ENCODE measurements around the gene ITSN1. TPM values are rescaled to one million over a fixed set of nuclear protein-coding genes. Genes with fewer than 3 reads are reported as not detected.

The ITSN1 gene
- total and polyA plus RNA-seq, 7 donors = 10.8 to 45.4 (median 35.7) TPM

DNA sequence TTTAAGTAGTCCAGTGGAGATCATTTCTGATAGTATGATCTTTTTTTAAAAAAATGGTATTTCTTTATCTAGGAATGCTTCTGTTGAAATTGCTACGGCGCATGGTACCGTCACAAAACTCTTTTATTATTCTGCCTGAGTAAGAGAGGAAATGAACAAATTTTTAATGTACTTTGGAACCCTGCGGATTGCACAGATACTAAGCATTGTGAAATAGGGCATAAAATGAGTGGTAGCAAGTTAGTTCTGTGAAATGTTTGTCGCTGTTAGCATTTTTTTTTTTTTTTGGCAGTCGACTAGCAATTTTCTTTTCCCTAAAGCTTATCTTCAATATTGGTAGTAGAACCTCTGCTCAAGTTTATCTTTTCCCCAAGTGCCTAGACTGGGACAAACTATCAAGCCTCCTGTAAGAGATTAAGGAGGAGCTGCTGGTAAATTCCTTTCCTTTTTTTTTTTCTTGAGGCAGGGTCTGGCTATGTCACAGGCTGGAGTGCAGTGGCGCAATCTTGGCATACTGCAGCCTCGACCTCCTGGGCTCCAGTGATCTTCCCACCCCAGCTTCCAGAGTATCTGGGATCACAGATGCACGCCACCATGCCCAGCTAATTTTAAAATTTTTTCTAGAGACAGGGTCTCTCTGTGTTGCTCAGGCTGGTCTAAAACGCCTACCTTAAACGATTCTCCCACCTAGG, 2.2 kb downstream of the ITSN1 start:
- no peaks in the 10 kb centered on the region for H3K9me3 ChIP-seq
- peak; percentile 65 for DNase-seq
- H3K27me3 ChIP-seq = no peaks in the 10 kb centered on the region
- H3K4me1 ChIP-seq = peaks cover 0 to 37% (median 29%) of the 10 kb centered on the region in 4 donors
- H3K36me3 ChIP-seq = no peaks in the 10 kb centered on the region
- peak overlapping the region; percentile 94 to 97 (median 96) for H3K27ac ChIP-seq
- WGBS, 2 donors = 45 to 68% methylated on average over 11 of the region's 11 CpGs
- intact Hi-C loops (cut with DNase I) = loop anchor here (5.0 to 10.0 kb wide), 3 partner anchors 167 to 430 kb away; partner anchors contain the start of genes MRPS6, SLC5A3 and TMEM50B
- peak overlapping the region in 1 of 4 donors; percentile 85 for H3K4me3 ChIP-seq
- TF ChIP-seq, protein P1, sequence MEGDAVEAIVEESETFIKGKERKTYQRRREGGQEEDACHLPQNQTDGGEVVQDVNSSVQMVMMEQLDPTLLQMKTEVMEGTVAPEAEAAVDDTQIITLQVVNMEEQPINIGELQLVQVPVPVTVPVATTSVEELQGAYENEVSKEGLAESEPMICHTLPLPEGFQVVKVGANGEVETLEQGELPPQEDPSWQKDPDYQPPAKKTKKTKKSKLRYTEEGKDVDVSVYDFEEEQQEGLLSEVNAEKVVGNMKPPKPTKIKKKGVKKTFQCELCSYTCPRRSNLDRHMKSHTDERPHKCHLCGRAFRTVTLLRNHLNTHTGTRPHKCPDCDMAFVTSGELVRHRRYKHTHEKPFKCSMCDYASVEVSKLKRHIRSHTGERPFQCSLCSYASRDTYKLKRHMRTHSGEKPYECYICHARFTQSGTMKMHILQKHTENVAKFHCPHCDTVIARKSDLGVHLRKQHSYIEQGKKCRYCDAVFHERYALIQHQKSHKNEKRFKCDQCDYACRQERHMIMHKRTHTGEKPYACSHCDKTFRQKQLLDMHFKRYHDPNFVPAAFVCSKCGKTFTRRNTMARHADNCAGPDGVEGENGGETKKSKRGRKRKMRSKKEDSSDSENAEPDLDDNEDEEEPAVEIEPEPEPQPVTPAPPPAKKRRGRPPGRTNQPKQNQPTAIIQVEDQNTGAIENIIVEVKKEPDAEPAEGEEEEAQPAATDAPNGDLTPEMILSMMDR (IDR thresholded peaks at IDR 0.05) = no peak
- TF ChIP-seq EP300 (IDR thresholded peaks at IDR 0.05) = no peak
- TF ChIP-seq POLR2AphosphoS5 (IDR thresholded peaks at IDR 0.05) = peak in 2 of 4 donors; percentile 19

DNA sequence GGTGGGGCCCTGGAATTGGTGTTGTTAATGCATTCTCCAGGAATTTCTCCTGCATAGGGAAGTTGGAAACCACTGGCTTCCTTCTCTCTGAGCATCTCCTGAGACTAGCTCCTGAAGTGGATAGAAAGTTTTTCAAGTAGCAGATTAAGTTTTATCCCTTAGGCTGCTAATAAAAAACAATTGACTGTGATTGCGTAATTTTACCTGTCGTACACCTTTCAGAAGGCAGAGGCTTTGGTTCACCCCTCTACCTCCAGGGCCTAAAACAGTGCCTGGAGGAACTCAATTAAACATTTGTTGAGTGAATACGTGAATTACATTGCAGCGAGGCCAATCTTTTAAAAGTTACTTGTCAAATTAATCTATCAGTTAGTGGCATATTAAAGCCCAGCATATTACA, 3.4 kb downstream of the ITSN1 start:
- intact Hi-C loops (cut with DNase I) = loop anchor here (10.0 kb wide), 1 partner anchor 429 kb away; the partner anchor contains the start of genes MRPS6 and SLC5A3
- Histone ChIP-seq H3K27ac (no peak overlapping the region), H3K4me1 (peaks cover 0 to 36% (median 24%) of the 10 kb centered on the region in 4 donors), H3K9me3 (no peaks in the 10 kb centered on the region), H3K36me3 (no peaks in the 10 kb centered on the region), H3K27me3 (no peaks in the 10 kb centered on the region), H3K4me3 (no peak overlapping the region)
- TF ChIP-seq POLR2A (IDR thresholded peaks at IDR 0.05) (no peak), EP300 (IDR thresholded peaks at IDR 0.05) (no peak), POLR2AphosphoS5 (IDR thresholded peaks at IDR 0.05) (no peak)
- TF ChIP-seq, protein P1 (IDR thresholded peaks at IDR 0.05) = no peak
- DNase-seq = no peak
- 86 to 92% methylated on average over 4 of the region's 4 CpGs for WGBS, 2 donors

DNA sequence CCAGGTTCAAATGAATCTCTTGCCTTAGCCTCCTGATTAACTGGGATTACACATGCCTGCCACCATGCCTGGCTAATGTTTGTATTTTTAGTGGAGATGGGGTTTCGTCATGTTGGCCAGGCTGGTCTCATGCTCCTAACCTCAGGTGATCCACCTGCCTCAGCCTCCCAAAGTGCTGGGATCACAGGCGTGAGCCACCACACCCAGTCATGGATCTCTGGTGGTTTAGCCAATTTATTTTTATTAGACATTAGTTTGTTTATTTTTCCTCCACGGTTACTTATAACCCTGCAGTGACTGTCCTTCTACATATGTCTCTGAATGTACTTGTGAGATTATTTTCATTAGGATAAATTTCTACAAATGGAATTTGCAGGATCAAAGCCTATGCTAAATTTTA, 5.3 kb downstream of the ITSN1 start:
- TF ChIP-seq POLR2AphosphoS5 (IDR thresholded peaks at IDR 0.05) (no peak), POLR2A (IDR thresholded peaks at IDR 0.05) (no peak)
- 69 to 86% methylated on average over 3 of the region's 3 CpGs for WGBS, 2 donors
- no peaks in the 10 kb centered on the region for H3K9me3 ChIP-seq
- no peak overlapping the region for H3K4me3 ChIP-seq
- no peaks in the 10 kb centered on the region for H3K27me3 ChIP-seq
- no peaks in the 10 kb centered on the region for H3K36me3 ChIP-seq
- no peak for DNase-seq
- intact Hi-C loops (cut with DNase I) = loop anchor here (10.0 kb wide), 1 partner anchor 427 kb away; the partner anchor contains the start of genes MRPS6 and SLC5A3
- no peak overlapping the region for H3K27ac ChIP-seq
- H3K4me1 ChIP-seq = peaks cover 0 to 41% (median 27%) of the 10 kb centered on the region in 4 donors

DNA sequence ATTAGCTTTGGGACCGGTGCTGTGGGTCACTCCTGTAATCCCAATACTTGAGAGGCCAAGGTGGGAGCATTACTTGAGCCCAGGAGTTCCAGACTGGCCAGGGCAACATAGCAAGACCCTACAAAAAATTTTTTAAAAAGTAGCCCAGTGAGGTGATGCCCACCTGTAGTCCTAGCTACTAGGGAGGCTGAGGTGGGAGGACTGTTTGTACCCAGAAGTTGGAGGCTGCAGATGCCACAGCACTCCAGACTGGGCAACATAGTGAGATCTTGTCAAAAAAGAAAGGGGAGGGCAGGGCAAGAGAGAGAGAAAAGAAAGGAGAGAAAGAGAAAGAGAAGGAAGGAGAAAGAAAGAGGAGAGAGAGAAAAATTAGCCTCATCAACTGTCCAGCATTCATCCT, 6.3 kb downstream of the ITSN1 start:
- intact Hi-C loops (cut with DNase I) = loop anchor here (10.0 kb wide), 1 partner anchor 426 kb away; the partner anchor contains the start of genes MRPS6 and SLC5A3
- Histone ChIP-seq H3K27ac (no peak overlapping the region), H3K4me1 (peaks cover 0 to 41% (median 27%) of the 10 kb centered on the region in 4 donors), H3K4me3 (no peak overlapping the region), H3K36me3 (no peaks in the 10 kb centered on the region), H3K9me3 (no peaks in the 10 kb centered on the region), H3K27me3 (no peaks in the 10 kb centered on the region)
- peak; percentile 4 for DNase-seq
- TF ChIP-seq EP300 (IDR thresholded peaks at IDR 0.05) (no peak), POLR2AphosphoS5 (IDR thresholded peaks at IDR 0.05) (no peak), POLR2A (IDR thresholded peaks at IDR 0.05) (no peak)
- TF ChIP-seq, protein P1 (IDR thresholded peaks at IDR 0.05) = no peak
- 97 to 98% methylated on average over 1 of the region's 1 CpG for WGBS, 2 donors

DNA sequence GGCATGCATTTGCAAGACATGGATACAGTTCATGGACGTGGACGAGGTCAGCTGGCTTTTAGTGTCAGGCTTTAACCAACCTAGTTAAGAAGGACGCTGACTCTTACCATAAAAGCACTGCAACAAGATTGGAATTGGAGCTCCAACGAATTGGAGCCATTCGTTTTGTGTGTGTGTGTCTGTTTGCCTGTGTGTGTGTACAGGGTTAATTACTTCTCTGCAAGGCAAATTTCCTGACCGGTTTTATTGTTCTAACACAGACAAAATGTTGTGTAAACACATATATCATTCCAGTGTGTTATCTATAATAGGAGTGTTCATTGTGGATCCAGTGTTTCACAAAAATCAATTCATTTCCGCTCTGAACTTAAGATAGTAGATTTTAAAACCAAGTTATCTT, 7.9 kb downstream of the ITSN1 start:
- no peak overlapping the region for H3K4me3 ChIP-seq
- H3K27ac ChIP-seq = no peak overlapping the region
- TF ChIP-seq, protein P1 (IDR thresholded peaks at IDR 0.05) = no peak
- TF ChIP-seq EP300 (IDR thresholded peaks at IDR 0.05) = no peak
- no peak for TF ChIP-seq POLR2A (IDR thresholded peaks at IDR 0.05)
- no peak for TF ChIP-seq POLR2AphosphoS5 (IDR thresholded peaks at IDR 0.05)
- 21 to 66% methylated on average over 7 of the region's 7 CpGs for WGBS, 2 donors
- DNase-seq = peak; percentile 10
- H3K27me3 ChIP-seq = no peaks in the 10 kb centered on the region
- intact Hi-C loops (cut with DNase I) = no loop called here
- H3K4me1 ChIP-seq = peaks cover 0 to 33% (median 13%) of the 10 kb centered on the region in 4 donors
- no peaks in the 10 kb centered on the region for H3K36me3 ChIP-seq
- no peaks in the 10 kb centered on the region for H3K9me3 ChIP-seq
